Fibroblast of mammary gland (primary cell): ENCODE measurements around the gene CCDC117.
"Not testable (repeated sequence)": the region's sequence is repeated elsewhere in the genome, so short reads cannot be mapped to it uniquely, and the experiment has no call there.

ENCODE experiments used
- DNase-seq: peaks from one replicate; pipeline ENCODE4 v3.0.0-alpha.2; 2010; ENCODE audit warnings: low read depth
- H3K4me3 ChIP-seq: 2 replicates; pipeline ENCODE4 v1.5.1; 2011; ENCODE audit warnings: low read depth, mild to moderate bottlenecking, low read length, moderate library complexity; ENCODE audit not compliant: control insufficient read depth
- CTCF ChIP-seq: conservative IDR thresholded peaks from 2 replicates; pipeline ENCODE4 v1.5.1; 2011; ENCODE audit warnings: low read depth, low read length, inconsistent platforms; ENCODE audit not compliant: control insufficient read depth, insufficient read depth

Gene CCDC117

GRCh38 chr22:28817064-28817463, 44.6 kb downstream of the CCDC117 start:
- DNase-seq, result no peak
- no peak overlapping the region for H3K4me3 ChIP-seq
- TF ChIP-seq CTCF, result no peak

- no peak for TF ChIP-seq CTCF
- DNase-seq, result no peak
- no peak overlapping the region for H3K4me3 ChIP-seq
These were observed 45.7 kb downstream of the CCDC117 start for GRCh38 chr22:28817919-28818859.

GRCh38 chr22:28819253-28820096, 47.0 kb downstream of the CCDC117 start:
- DNase-seq, result no peak
- no peak for TF ChIP-seq CTCF
- no peak overlapping the region for H3K4me3 ChIP-seq

GRCh38 chr22:28820885-28821284, 48.4 kb downstream of the CCDC117 start:
- no peak for DNase-seq
- H3K4me3 ChIP-seq, result no peak overlapping the region
- TF ChIP-seq CTCF, result no peak

GRCh38 chr22:28821452-28821851, 49.0 kb downstream of the CCDC117 start:
- DNase-seq, result no peak
- H3K4me3 ChIP-seq, result no peak overlapping the region
- TF ChIP-seq CTCF, result no peak

- no peak for DNase-seq
- H3K4me3 ChIP-seq, result no peak overlapping the region
- TF ChIP-seq CTCF, result no peak
These were observed 50.5 kb downstream of the CCDC117 start for GRCh38 chr22:28822930-28823551.

- H3K4me3 ChIP-seq, DNase-seq: not testable (repeated sequence)
These were observed 52.0 kb downstream of the CCDC117 start for GRCh38 chr22:28824455-28824854.

- DNase-seq, H3K4me3 ChIP-seq: not testable (repeated sequence)
These were observed 53.9 kb downstream of the CCDC117 start for GRCh38 chr22:28826430-28826829.
